Neural progenitor cell (in vitro differentiated cells): Measurements from ENCODE around the gene NEXN. TPM values are rescaled to one million over a fixed set of nuclear protein-coding genes. Genes with fewer than 3 reads are reported as not detected.

Source experiments
- DNase-seq: peaks from one replicate; pipeline ENCODE4 v3.0.0-alpha.2; 2016; ENCODE audit warnings: low spot score
- H2AFZ ChIP-seq: fragments of 200-600 bp; sonication (generic); replicated peaks from 2 replicates; pipeline ENCODE4 v1.6.1; 2016; ENCODE audit warnings: antibody characterized with exemption
- H3F3A ChIP-seq: fragments of 200-600 bp; sonication (generic); 2 replicates; pipeline ENCODE4 v1.6.1; 2016; ENCODE audit warnings: antibody characterized with exemption, low read depth
- H3K27ac ChIP-seq: fragments of 200-600 bp; sonication (generic); 2 replicates; pipeline ENCODE4 v1.5.1; 2016; ENCODE audit warnings: mild to moderate bottlenecking
- H3K27me3 ChIP-seq: fragments of 200-600 bp; sonication (generic); 2 replicates; pipeline ENCODE4 v1.6.1; 2016; ENCODE audit warnings: mild to moderate bottlenecking, moderate library complexity
- H3K36me3 ChIP-seq: fragments of 200-600 bp; sonication (generic); 2 replicates; pipeline ENCODE4 v1.5.1; 2016
- H3K4me1 ChIP-seq: fragments of 200-600 bp; sonication (generic); 2 replicates; pipeline ENCODE4 v1.6.1; 2016; ENCODE audit warnings: mixed run types
- H3K4me2 ChIP-seq: fragments of 200-600 bp; sonication (generic); 2 replicates; pipeline ENCODE4 v1.6.1; 2016
- H3K4me3 ChIP-seq: fragments of 200-600 bp; sonication (generic); 2 replicates; pipeline ENCODE4 v1.5.1; 2016
- H3K79me2 ChIP-seq: fragments of 200-600 bp; sonication (generic); 2 replicates; pipeline ENCODE4 v1.6.1; 2016; ENCODE audit warnings: low read depth
- H3K9ac ChIP-seq: fragments of 200-600 bp; sonication (generic); 2 replicates; pipeline ENCODE4 v1.6.1; 2016
- H3K9me3 ChIP-seq: fragments of 200-600 bp; sonication (generic); 2 replicates; pipeline ENCODE4 v1.5.1; 2016; ENCODE audit warnings: low read depth
- H4K20me1 ChIP-seq: fragments of 200-600 bp; sonication (generic); 2 replicates; pipeline ENCODE4 v1.6.1; 2016; ENCODE audit warnings: low read depth
- H3K27ac Mint-ChIP-seq: 3 replicates; pipeline ENCODE4 v1.8.0; 2021; ENCODE audit warnings: mixed read lengths
- H3K27me3 Mint-ChIP-seq: 2 replicates; pipeline ENCODE4 v1.8.0; 2022; ENCODE audit warnings: low read depth, mild to moderate bottlenecking, inconsistent platforms, moderate library complexity, mixed read lengths; ENCODE audit not compliant: insufficient read depth
- H3K36me3 Mint-ChIP-seq: 3 replicates; pipeline ENCODE4 v1.8.0; 2021; ENCODE audit warnings: mixed read lengths
- H3K4me1 Mint-ChIP-seq: 3 replicates; pipeline ENCODE4 v1.8.0; 2021; ENCODE audit warnings: mixed read lengths
- H3K4me3 Mint-ChIP-seq: 3 replicates; pipeline ENCODE4 v1.8.0; 2021; ENCODE audit warnings: mild to moderate bottlenecking, moderate library complexity, mixed read lengths
- H3K9me3 Mint-ChIP-seq: 3 replicates; pipeline ENCODE4 v1.8.0; 2020; ENCODE audit warnings: mixed read lengths
- CTCF ChIP-seq: fragments of 200-600 bp; sonication (generic); IDR thresholded peaks from 2 replicates; pipeline ENCODE4 v1.5.1; 2017; ENCODE audit warnings: antibody characterized with exemption, mild to moderate bottlenecking
- EZH2 ChIP-seq: fragments of 200-600 bp; sonication (generic); IDR thresholded peaks from 2 replicates; pipeline ENCODE4 v1.6.1; 2017; ENCODE audit warnings: antibody characterized with exemption, mild to moderate bottlenecking, moderate library complexity
- EZH2phosphoT487 ChIP-seq: fragments of 200-600 bp; sonication (generic); IDR thresholded peaks from 2 replicates; pipeline ENCODE4 v1.6.1; 2017; ENCODE audit warnings: antibody characterized with exemption
- total RNA-seq: library from RNA; depleted of rRNA; stranded (reverse); fragments of >200 nt; gene quantifications from 2 replicates; pipeline ENCODE4 v1.2.3, GENCODE V29; 2015; ENCODE audit warnings: low replicate concordance

Gene NEXN
- total RNA-seq, 1 donor from 2014 or later, result 2.0 TPM

DNA sequence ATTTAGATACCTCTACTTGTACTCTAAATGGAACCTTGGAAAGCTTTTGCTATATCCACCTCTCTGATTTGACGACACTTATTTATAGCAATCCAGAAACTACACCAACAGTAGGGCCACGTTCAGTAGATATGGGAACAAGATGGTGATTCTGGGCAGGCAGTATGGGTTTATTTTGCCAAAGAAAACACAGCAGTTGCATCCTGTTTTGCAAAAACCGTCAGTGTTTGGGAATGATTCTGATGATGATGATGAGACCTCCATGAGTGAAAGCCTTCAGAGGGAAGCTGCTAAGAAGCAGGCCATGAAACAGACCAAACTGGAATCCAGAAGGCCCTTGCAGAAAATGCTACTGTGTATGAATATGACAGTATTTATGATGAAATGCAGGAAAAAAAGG is 41.5 kb upstream of the NEXN start:
- Histone ChIP-seq H3K79me2 (no peaks in the 10 kb centered on the region), H4K20me1 (no peaks in the 10 kb centered on the region), H3K4me3 (no peak overlapping the region), H3K9me3 (no peaks in the 10 kb centered on the region), H3K27ac (no peak overlapping the region), H3K27me3 (no peaks in the 10 kb centered on the region), H3K4me1 (no peaks in the 10 kb centered on the region), H3F3A (no peaks in the 10 kb centered on the region), H3K9ac (no peak overlapping the region), H2AFZ (no peak overlapping the region), H3K36me3 (peaks cover 3% of the 10 kb centered on the region), H3K4me2 (no peak overlapping the region)
- Mint-ChIP-seq H3K27ac (no peak overlapping the region), H3K4me1 (no peaks in the 10 kb centered on the region), H3K9me3 (no peaks in the 10 kb centered on the region), H3K4me3 (no peak overlapping the region), H3K27me3 (no peaks in the 10 kb centered on the region), H3K36me3 (no peaks in the 10 kb centered on the region)
- TF ChIP-seq EZH2, result no peak
- TF ChIP-seq CTCF, result no peak
- TF ChIP-seq EZH2phosphoT487, result no peak
- DNase-seq, result no peak

DNA sequence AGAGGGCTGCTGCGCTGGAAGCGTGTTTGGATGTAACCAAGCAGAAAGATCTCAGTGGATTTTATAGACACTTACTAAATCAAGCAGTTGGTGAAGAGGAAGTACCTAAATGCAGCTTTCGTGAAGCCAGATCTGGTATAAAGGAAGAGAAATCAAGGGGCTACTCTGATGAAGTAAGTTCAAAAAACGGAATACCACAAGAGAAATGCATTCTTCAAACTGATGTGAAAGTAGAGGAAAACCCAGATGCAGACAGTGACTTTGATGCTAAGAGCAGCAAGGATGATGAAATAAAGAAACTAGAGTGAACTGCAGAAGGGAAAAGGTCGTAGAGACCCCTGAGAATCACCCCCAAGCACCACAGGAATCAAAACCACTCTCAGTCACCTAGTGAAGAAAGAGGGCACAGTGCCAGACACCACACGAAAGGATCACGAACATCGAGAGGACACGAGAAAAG is 40.8 kb upstream of the NEXN start:
- H3K4me2 ChIP-seq, result no peak overlapping the region
- no peaks in the 10 kb centered on the region for H4K20me1 ChIP-seq
- no peak overlapping the region for H3K9ac ChIP-seq
- no peak overlapping the region for H3K4me3 Mint-ChIP-seq
- no peaks in the 10 kb centered on the region for H3K36me3 Mint-ChIP-seq
- no peaks in the 10 kb centered on the region for H3K4me1 ChIP-seq
- no peaks in the 10 kb centered on the region for H3F3A ChIP-seq
- no peaks in the 10 kb centered on the region for H3K27me3 Mint-ChIP-seq
- H3K27ac Mint-ChIP-seq, result no peak overlapping the region
- no peaks in the 10 kb centered on the region for H3K9me3 Mint-ChIP-seq
- no peaks in the 10 kb centered on the region for H3K27me3 ChIP-seq
- no peak for DNase-seq
- no peak overlapping the region for H3K27ac ChIP-seq
- no peaks in the 10 kb centered on the region for H3K9me3 ChIP-seq
- no peaks in the 10 kb centered on the region for H3K79me2 ChIP-seq
- no peaks in the 10 kb centered on the region for H3K4me1 Mint-ChIP-seq
- TF ChIP-seq CTCF, result no peak
- no peak for TF ChIP-seq EZH2phosphoT487
- TF ChIP-seq EZH2, result no peak
- H2AFZ ChIP-seq, result no peak overlapping the region
- H3K4me3 ChIP-seq, result no peak overlapping the region
- H3K36me3 ChIP-seq, result peaks cover 3% of the 10 kb centered on the region

GRCh38 chr1:77850082-77850481 is 38.3 kb upstream of the NEXN start:
- no peak overlapping the region for H2AFZ ChIP-seq
- TF ChIP-seq CTCF, result no peak
- no peak for TF ChIP-seq EZH2
- TF ChIP-seq EZH2phosphoT487, result no peak
- H3K9me3 Mint-ChIP-seq, result peaks cover 11% of the 10 kb centered on the region
- H4K20me1 ChIP-seq, result no peaks in the 10 kb centered on the region
- H3K79me2 ChIP-seq, result no peaks in the 10 kb centered on the region
- no peak overlapping the region for H3K27ac ChIP-seq
- no peaks in the 10 kb centered on the region for H3K9me3 ChIP-seq
- peaks cover 3% of the 10 kb centered on the region for H3K27me3 Mint-ChIP-seq
- H3K27me3 ChIP-seq, result no peaks in the 10 kb centered on the region
- H3K4me3 Mint-ChIP-seq, result no peak overlapping the region
- peaks cover 2% of the 10 kb centered on the region for H3K36me3 ChIP-seq
- H3K4me1 Mint-ChIP-seq, result no peaks in the 10 kb centered on the region
- no peak overlapping the region for H3K4me3 ChIP-seq
- no peak overlapping the region for H3K27ac Mint-ChIP-seq
- H3K4me2 ChIP-seq, result no peak overlapping the region
- H3K36me3 Mint-ChIP-seq, result peaks cover 2% of the 10 kb centered on the region
- H3K9ac ChIP-seq, result no peak overlapping the region
- no peak for DNase-seq
- no peaks in the 10 kb centered on the region for H3F3A ChIP-seq
- no peaks in the 10 kb centered on the region for H3K4me1 ChIP-seq
